GM12865 (cell line): ENCODE results near the gene SLC6A11.

Experiments
- DNase-seq: peaks from one replicate; pipeline ENCODE4 v3.0.0; 2010; ENCODE audit warnings: low read depth
- H3K4me3 ChIP-seq: 2 replicates; pipeline ENCODE4 v1.5.1; 2011; ENCODE audit warnings: mild to moderate bottlenecking, low read depth, low read length, control low read depth
- CTCF ChIP-seq: IDR thresholded peaks from 2 replicates; pipeline ENCODE4 v1.5.1; 2011; ENCODE audit warnings: low read length, control low read depth, low read depth, inconsistent platforms; ENCODE audit not compliant: insufficient read depth; ENCODE audit errors: missing control alignments

The SLC6A11 gene

GRCh38 chr3:10790713-10791112, 25.3 kb upstream of the SLC6A11 start:
- TF ChIP-seq CTCF, result no peak
- no peak overlapping the region for H3K4me3 ChIP-seq
- DNase-seq, result no peak

- no peak for TF ChIP-seq CTCF
- H3K4me3 ChIP-seq, result no peak overlapping the region
- DNase-seq, result no peak
Measured at GRCh38 chr3:10792208-10792607, 23.8 kb upstream of the SLC6A11 start.

- DNase-seq, result no peak
- no peak overlapping the region for H3K4me3 ChIP-seq
- TF ChIP-seq CTCF, result no peak
Measured at GRCh38 chr3:10798600-10799367, 17.2 kb upstream of the SLC6A11 start.

GRCh38 chr3:10804183-10804648, 11.8 kb upstream of the SLC6A11 start:
- H3K4me3 ChIP-seq, result no peak overlapping the region
- no peak for DNase-seq
- no peak for TF ChIP-seq CTCF

DNA sequence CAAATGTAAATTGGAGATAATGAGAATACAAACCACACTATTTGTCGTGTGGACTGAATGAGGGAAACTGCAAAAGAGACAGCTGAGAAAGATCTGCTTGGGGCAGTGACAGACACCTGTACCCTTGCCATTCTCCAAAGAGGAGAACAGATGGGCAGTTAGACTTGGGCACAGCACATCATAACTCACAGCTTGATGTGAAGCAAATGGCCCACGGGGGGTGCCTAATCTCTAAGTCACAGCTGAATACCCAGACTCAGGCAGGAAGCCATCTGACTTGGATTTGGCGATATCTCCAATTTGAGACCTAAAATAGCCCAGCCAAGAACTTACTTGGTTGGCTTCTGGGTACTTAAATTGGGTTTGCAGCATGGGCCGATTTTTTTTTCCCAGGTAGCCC, 10.0 kb upstream of the SLC6A11 start:
- TF ChIP-seq CTCF, result no peak
- no peak overlapping the region for H3K4me3 ChIP-seq
- DNase-seq, result no peak

GRCh38 chr3:10808130-10808735, 7.8 kb upstream of the SLC6A11 start:
- DNase-seq, result no peak
- TF ChIP-seq CTCF, result no peak
- H3K4me3 ChIP-seq, result no peak overlapping the region
